GM13976 (cell line): ENCODE measurements around the gene GNG14.

Experiments
- DNase-seq: peaks from one replicate; pipeline ENCODE4 v3.0.0; 2012; ENCODE audit warnings: low spot score
- CTCF ChIP-seq: IDR thresholded peaks from 2 replicates; pipeline ENCODE4 v1.5.1; 2012; ENCODE audit warnings: borderline replicate concordance, mild to moderate bottlenecking; ENCODE audit not compliant: insufficient read depth; ENCODE audit errors: extremely low read depth, missing control alignments, control extremely low read depth
- in situ Hi-C: fragments of 300-500 bp; cut with MboI; formaldehyde crosslinking; loops from one replicate; pipeline ENCODE4 v1.12.0; 2022; ENCODE audit warnings: low sequenced_read_pairs, mixed read lengths, inconsistent platforms; ENCODE audit not compliant: unreplicated experiment

Gene GNG14

GRCh38 chr19:12701596-12702282 lies 13.9 kb downstream of the GNG14 start:
- no peak for TF ChIP-seq CTCF
- in situ Hi-C loops: no loop called here
- DNase-seq: no peak

GRCh38 chr19:12703046-12703445 lies 15.2 kb downstream of the GNG14 start:
- in situ Hi-C loops: no loop called here
- no peak for TF ChIP-seq CTCF
- no peak for DNase-seq

- TF ChIP-seq CTCF: no peak
- no peak for DNase-seq
- in situ Hi-C loops: no loop called here
These were observed 17.4 kb downstream of the GNG14 start for GRCh38 chr19:12705169-12705568.

GRCh38 chr19:12705654-12706331 lies 18.0 kb downstream of the GNG14 start:
- no peak for DNase-seq
- no peak for TF ChIP-seq CTCF
- in situ Hi-C loops: no loop called here

GRCh38 chr19:12706332-12706718 lies 18.5 kb downstream of the GNG14 start:
- no peak for DNase-seq
- in situ Hi-C loops: no loop called here
- TF ChIP-seq CTCF: no peak

GRCh38 chr19:12708641-12709040 lies 20.8 kb downstream of the GNG14 start:
- in situ Hi-C loops: no loop called here
- no peak for TF ChIP-seq CTCF
- no peak for DNase-seq
